Astrocyte (in vitro differentiated cells and primary cell): ENCODE measurements around the gene WNT7A. TPM values are rescaled to one million over a fixed set of nuclear protein-coding genes. Genes with fewer than 3 reads are reported as not detected.

ENCODE experiments used
- DNase-seq: peaks from one replicate; pipeline ENCODE4 v3.0.0-alpha.2; 2010; ENCODE audit warnings: low read depth
- FAIRE-seq: peaks from 2 replicates; lab custom pipeline; 2011; peaks lifted over from hg19 to GRCh38; lab: Jason Lieb, UNC
- H2AFZ ChIP-seq: 2 replicates; pipeline ENCODE4 v1.6.0; 2012; ENCODE audit warnings: low read depth, low read length, inconsistent platforms
- H3K27ac ChIP-seq: 2 replicates; pipeline ENCODE4 v1.5.1; 2011; ENCODE audit warnings: low read depth, low read length, inconsistent platforms
- H3K27me3 ChIP-seq: 2 replicates; pipeline ENCODE4 v1.6.0; 2011; ENCODE audit warnings: low read length, inconsistent platforms; ENCODE audit not compliant: insufficient read depth
- H3K36me3 ChIP-seq: 2 replicates; pipeline ENCODE4 v1.5.1; 2011; ENCODE audit warnings: low read length, inconsistent platforms; ENCODE audit not compliant: insufficient read depth
- H3K4me1 ChIP-seq: 2 replicates; pipeline ENCODE4 v1.5.1; 2011; ENCODE audit warnings: low read length, inconsistent platforms; ENCODE audit not compliant: insufficient read depth
- H3K4me2 ChIP-seq: 2 replicates; pipeline ENCODE4 v1.6.0; 2012; ENCODE audit warnings: low read length, inconsistent platforms
- H3K4me3 ChIP-seq: 2 replicates; pipeline ENCODE4 v1.5.1; 2011; ENCODE audit warnings: low read depth, mild to moderate bottlenecking, low read length, inconsistent platforms; ENCODE audit not compliant: insufficient read depth
- H3K79me2 ChIP-seq: 2 replicates; pipeline ENCODE4 v1.6.0; 2012; ENCODE audit warnings: mild to moderate bottlenecking, low read length, inconsistent platforms; ENCODE audit not compliant: insufficient read depth
- H3K9ac ChIP-seq: 2 replicates; pipeline ENCODE4 v1.6.0; 2012; ENCODE audit warnings: mild to moderate bottlenecking, low read length, inconsistent platforms
- H3K9me3 ChIP-seq: 2 replicates; pipeline ENCODE4 v1.5.1; 2012; ENCODE audit warnings: low read depth, mild to moderate bottlenecking, low read length, inconsistent platforms; ENCODE audit not compliant: insufficient read depth
- H4K20me1 ChIP-seq: 2 replicates; pipeline ENCODE4 v1.6.0; 2012; ENCODE audit warnings: low read length, inconsistent platforms; ENCODE audit not compliant: insufficient read depth
- H3K27ac Mint-ChIP-seq: one replicate; pipeline ENCODE4 v1.8.0; 2021; ENCODE audit warnings: mild to moderate bottlenecking, mixed read lengths; ENCODE audit not compliant: unreplicated experiment
- H3K27me3 Mint-ChIP-seq: one replicate; pipeline ENCODE4 v1.8.0; 2021; ENCODE audit warnings: low read depth, mixed read lengths; ENCODE audit not compliant: unreplicated experiment
- H3K36me3 Mint-ChIP-seq: one replicate; pipeline ENCODE4 v1.8.0; 2021; ENCODE audit warnings: low read depth, mixed read lengths; ENCODE audit not compliant: unreplicated experiment
- H3K4me1 Mint-ChIP-seq: one replicate; pipeline ENCODE4 v1.8.0; 2021; ENCODE audit warnings: low read depth, mixed read lengths; ENCODE audit not compliant: unreplicated experiment
- H3K4me3 Mint-ChIP-seq: one replicate; pipeline ENCODE4 v1.8.0; 2021; ENCODE audit warnings: mild to moderate bottlenecking, moderate library complexity, mixed read lengths; ENCODE audit not compliant: unreplicated experiment
- H3K9me3 Mint-ChIP-seq: one replicate; pipeline ENCODE4 v1.8.0; 2021; ENCODE audit warnings: mild to moderate bottlenecking, mixed read lengths; ENCODE audit not compliant: unreplicated experiment
- EZH2 ChIP-seq: IDR thresholded peaks from 2 replicates; pipeline ENCODE4 v1.6.1; 2012; ENCODE audit warnings: mild to moderate bottlenecking, low read length, inconsistent platforms; ENCODE audit not compliant: insufficient read depth
- total RNA-seq: library from RNA; stranded (reverse); gene quantifications from 2 replicates; pipeline ENCODE4 v1.2.1, GENCODE V29; 2021
- TF ChIP-seq, protein P1 (sequence below): IDR thresholded peaks from 2 replicates; pipeline ENCODE4 v1.5.1; 2011; ENCODE audit warnings: low read depth, mild to moderate bottlenecking, inconsistent platforms, low read length, moderate library complexity; ENCODE audit not compliant: insufficient read depth

The WNT7A gene
- total RNA-seq, 1 donor from 2014 or later: 1.7 TPM

DNA sequence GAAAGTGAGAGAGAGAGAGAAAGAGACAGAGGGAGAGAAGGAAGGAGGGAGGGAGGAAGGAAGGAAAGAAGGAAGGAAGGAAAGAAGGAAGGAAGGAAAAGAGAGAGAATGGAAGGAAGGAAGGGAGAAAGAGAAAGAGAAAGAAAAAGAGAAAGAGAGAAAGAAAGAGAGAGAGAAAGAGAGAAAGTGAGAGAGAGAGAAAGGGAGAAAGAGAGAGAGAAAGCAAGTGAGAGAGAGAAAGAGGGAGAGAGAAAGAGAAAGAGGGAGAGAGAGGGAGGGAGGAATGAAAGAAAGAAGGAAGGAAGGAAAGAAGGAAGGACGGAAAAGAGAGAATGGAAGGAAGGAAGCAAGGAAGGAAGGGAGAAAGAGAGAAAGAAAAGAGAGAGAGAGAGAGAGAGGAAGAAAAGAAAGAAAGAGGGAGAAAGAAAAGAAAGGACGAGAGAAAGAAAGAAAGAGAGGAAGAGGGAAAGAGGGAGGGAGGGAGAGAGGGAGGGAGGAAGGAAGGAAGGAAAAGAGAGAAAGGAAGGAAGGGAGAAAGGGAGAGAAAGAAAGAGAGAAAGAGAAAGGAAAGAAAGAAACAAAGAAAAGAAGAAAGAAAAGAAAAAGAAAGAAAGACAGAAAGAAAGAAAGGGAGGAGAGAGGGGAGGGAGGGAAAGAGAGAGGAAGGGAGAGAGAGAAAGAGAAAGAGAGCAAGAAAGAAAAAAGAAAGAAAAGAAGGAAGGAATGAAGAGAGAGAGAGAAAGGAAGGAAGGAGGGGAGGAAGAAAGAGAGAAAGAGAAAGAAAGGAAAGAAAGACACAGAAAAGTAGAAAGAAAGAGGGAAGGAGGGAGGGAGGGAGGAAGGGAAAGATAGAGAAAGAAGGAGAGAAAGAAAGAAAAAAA lies 10.8 kb downstream of the WNT7A start:
- Mint-ChIP-seq H3K4me1 (peaks cover 4% of the 10 kb centered on the region), H3K4me3 (no peak overlapping the region), H3K9me3 (peaks cover 3% of the 10 kb centered on the region), H3K27ac (no peak overlapping the region), H3K27me3 (peaks cover 43% of the 10 kb centered on the region), H3K36me3 (peaks cover 5% of the 10 kb centered on the region)
- Histone ChIP-seq H3K36me3 (no peaks in the 10 kb centered on the region), H3K4me3 (no peak overlapping the region), H3K27ac (no peak overlapping the region), H3K4me1 (peaks cover 2% of the 10 kb centered on the region), H3K9ac (no peak overlapping the region), H3K79me2 (no peaks in the 10 kb centered on the region), H4K20me1 (no peaks in the 10 kb centered on the region), H3K4me2 (no peak overlapping the region), H2AFZ (no peak overlapping the region), H3K9me3 (no peaks in the 10 kb centered on the region), H3K27me3 (peaks cover 3% of the 10 kb centered on the region)
- no peak for DNase-seq
- TF ChIP-seq EZH2: no peak
- TF ChIP-seq, protein P1, sequence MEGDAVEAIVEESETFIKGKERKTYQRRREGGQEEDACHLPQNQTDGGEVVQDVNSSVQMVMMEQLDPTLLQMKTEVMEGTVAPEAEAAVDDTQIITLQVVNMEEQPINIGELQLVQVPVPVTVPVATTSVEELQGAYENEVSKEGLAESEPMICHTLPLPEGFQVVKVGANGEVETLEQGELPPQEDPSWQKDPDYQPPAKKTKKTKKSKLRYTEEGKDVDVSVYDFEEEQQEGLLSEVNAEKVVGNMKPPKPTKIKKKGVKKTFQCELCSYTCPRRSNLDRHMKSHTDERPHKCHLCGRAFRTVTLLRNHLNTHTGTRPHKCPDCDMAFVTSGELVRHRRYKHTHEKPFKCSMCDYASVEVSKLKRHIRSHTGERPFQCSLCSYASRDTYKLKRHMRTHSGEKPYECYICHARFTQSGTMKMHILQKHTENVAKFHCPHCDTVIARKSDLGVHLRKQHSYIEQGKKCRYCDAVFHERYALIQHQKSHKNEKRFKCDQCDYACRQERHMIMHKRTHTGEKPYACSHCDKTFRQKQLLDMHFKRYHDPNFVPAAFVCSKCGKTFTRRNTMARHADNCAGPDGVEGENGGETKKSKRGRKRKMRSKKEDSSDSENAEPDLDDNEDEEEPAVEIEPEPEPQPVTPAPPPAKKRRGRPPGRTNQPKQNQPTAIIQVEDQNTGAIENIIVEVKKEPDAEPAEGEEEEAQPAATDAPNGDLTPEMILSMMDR: no peak
- FAIRE-seq: no peak

DNA sequence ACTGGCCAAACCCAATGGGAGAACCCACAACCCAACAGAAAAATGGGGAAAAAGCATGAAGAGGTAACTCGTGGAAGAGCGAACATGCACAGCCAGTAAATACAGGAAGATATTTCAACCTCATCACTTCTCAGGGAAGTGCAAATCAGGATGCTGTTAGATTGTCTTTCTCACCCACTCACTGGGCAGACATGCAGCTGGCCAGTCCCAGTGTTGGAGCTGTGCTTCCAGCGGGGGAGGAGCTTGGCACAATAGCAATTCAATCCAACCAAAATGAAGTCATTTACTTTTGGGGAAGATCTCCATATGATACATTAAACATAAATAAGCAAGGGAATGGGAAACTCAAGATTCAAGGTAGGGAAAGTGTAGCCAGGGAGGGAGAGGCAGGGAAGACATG lies 12.1 kb downstream of the WNT7A start:
- Histone ChIP-seq H3K79me2 (no peaks in the 10 kb centered on the region), H3K27ac (no peak overlapping the region), H4K20me1 (no peaks in the 10 kb centered on the region), H3K4me3 (no peak overlapping the region), H3K4me1 (peaks cover 2% of the 10 kb centered on the region), H3K4me2 (no peak overlapping the region), H3K27me3 (peaks cover 3% of the 10 kb centered on the region), H3K9ac (no peak overlapping the region), H3K36me3 (no peaks in the 10 kb centered on the region), H2AFZ (no peak overlapping the region), H3K9me3 (no peaks in the 10 kb centered on the region)
- FAIRE-seq: no peak
- Mint-ChIP-seq H3K36me3 (peaks cover 2% of the 10 kb centered on the region), H3K9me3 (peaks cover 3% of the 10 kb centered on the region), H3K4me3 (no peak overlapping the region), H3K27ac (no peak overlapping the region), H3K4me1 (peaks cover 4% of the 10 kb centered on the region), H3K27me3 (peaks cover 35% of the 10 kb centered on the region)
- no peak for DNase-seq
- TF ChIP-seq EZH2: no peak
- TF ChIP-seq, protein P1: no peak
